Measurements from ENCODE around the gene SNED1. TPM values are rescaled to one million over a fixed set of nuclear protein-coding genes. Genes with fewer than 3 reads are reported as not detected.

The SNED1 gene
- total and polyA plus RNA-seq, 2 donors (not counting 1 experiment from before 2014, with no cell fraction given): 27.2 to 39.5 TPM

- H3K27me3 ChIP-seq (ENCODE audit: control insufficient read depth, insufficient read depth, low read length): no peaks in the 10 kb centered on the region
- no peaks in the 10 kb centered on the region for H3K9me3 ChIP-seq (ENCODE audit: control insufficient read depth, insufficient read depth, low read depth, low read length)
- no peak overlapping the region for H2AFZ ChIP-seq (ENCODE audit: low read length)
- peaks cover 8% of the 10 kb centered on the region for H3K4me1 ChIP-seq (ENCODE audit: control insufficient read depth, extremely low read depth, insufficient read depth, low read length)
- H3K36me3 ChIP-seq (ENCODE audit: control insufficient read depth, insufficient read depth, low read length): no peaks in the 10 kb centered on the region
- H4K20me1 ChIP-seq (ENCODE audit: control insufficient read depth, extremely low read depth, insufficient read depth, low read length): no peaks in the 10 kb centered on the region
- no peak overlapping the region for H3K4me3 ChIP-seq (replicated peaks in 1 of 4; ENCODE audit: control extremely low read depth in 1 of 4, insufficient read depth in 1 of 4, low read depth in 3 of 4, low read length in 4 of 4)
- H3K27ac ChIP-seq (ENCODE audit: insufficient read depth, low read length): no peak overlapping the region
- TF ChIP-seq EZH2 (IDR thresholded peaks at IDR 0.05; ENCODE audit: low read length, missing control alignments) (no peak), CTCF (conservative IDR thresholded peaks at IDR 0.05 in 1 of 2, IDR thresholded peaks at IDR 0.05 in 1 of 2; ENCODE audit: low read depth in 1 of 2, low read length in 2 of 2) (no peak)
- H3K9ac ChIP-seq (ENCODE audit: insufficient read depth, low read length): no peak overlapping the region
- no peaks in the 10 kb centered on the region for H3K79me2 ChIP-seq (ENCODE audit: control insufficient read depth, insufficient read depth, low read length)
- H3K4me2 ChIP-seq (ENCODE audit: extremely low read depth, insufficient read depth, low read length): no peak overlapping the region
- DNase-seq (ENCODE audit: low read depth in 2 of 2): no peak
Measured at GRCh38 chr2:240966457-240966905, 31.9 kb upstream of the SNED1 start.

GRCh38 chr2:240966906-240967680, 31.3 kb upstream of the SNED1 start:
- no peaks in the 10 kb centered on the region for H3K9me3 ChIP-seq (ENCODE audit: control insufficient read depth, insufficient read depth, low read depth, low read length)
- no peak overlapping the region for H3K4me3 ChIP-seq (replicated peaks in 1 of 4; ENCODE audit: control extremely low read depth in 1 of 4, insufficient read depth in 1 of 4, low read depth in 3 of 4, low read length in 4 of 4)
- no peaks in the 10 kb centered on the region for H3K27me3 ChIP-seq (ENCODE audit: control insufficient read depth, insufficient read depth, low read length)
- no peak overlapping the region for H2AFZ ChIP-seq (ENCODE audit: low read length)
- no peaks in the 10 kb centered on the region for H3K36me3 ChIP-seq (ENCODE audit: control insufficient read depth, insufficient read depth, low read length)
- H3K27ac ChIP-seq (ENCODE audit: insufficient read depth, low read length): no peak overlapping the region
- H3K9ac ChIP-seq (ENCODE audit: insufficient read depth, low read length): no peak overlapping the region
- no peaks in the 10 kb centered on the region for H3K79me2 ChIP-seq (ENCODE audit: control insufficient read depth, insufficient read depth, low read length)
- H3K4me2 ChIP-seq (ENCODE audit: extremely low read depth, insufficient read depth, low read length): no peak overlapping the region
- no peak for DNase-seq (ENCODE audit: low read depth in 2 of 2)
- H4K20me1 ChIP-seq (ENCODE audit: control insufficient read depth, extremely low read depth, insufficient read depth, low read length): no peaks in the 10 kb centered on the region
- H3K4me1 ChIP-seq (ENCODE audit: control insufficient read depth, extremely low read depth, insufficient read depth, low read length): peaks cover 3% of the 10 kb centered on the region
- TF ChIP-seq CTCF (conservative IDR thresholded peaks at IDR 0.05 in 1 of 2, IDR thresholded peaks at IDR 0.05 in 1 of 2; ENCODE audit: low read depth in 1 of 2, low read length in 2 of 2): no peak
- no peak for TF ChIP-seq EZH2 (IDR thresholded peaks at IDR 0.05; ENCODE audit: low read length, missing control alignments)

- TF ChIP-seq EZH2 (IDR thresholded peaks at IDR 0.05; ENCODE audit: low read length, missing control alignments): no peak
- no peak for TF ChIP-seq CTCF (conservative IDR thresholded peaks at IDR 0.05 in 1 of 2, IDR thresholded peaks at IDR 0.05 in 1 of 2; ENCODE audit: low read depth in 1 of 2, low read length in 2 of 2)
- no peaks in the 10 kb centered on the region for H3K79me2 ChIP-seq (ENCODE audit: control insufficient read depth, insufficient read depth, low read length)
- no peak overlapping the region for H3K9ac ChIP-seq (ENCODE audit: insufficient read depth, low read length)
- no peak overlapping the region for H2AFZ ChIP-seq (ENCODE audit: low read length)
- no peaks in the 10 kb centered on the region for H3K9me3 ChIP-seq (ENCODE audit: control insufficient read depth, insufficient read depth, low read depth, low read length)
- no peaks in the 10 kb centered on the region for H4K20me1 ChIP-seq (ENCODE audit: control insufficient read depth, extremely low read depth, insufficient read depth, low read length)
- H3K4me3 ChIP-seq (replicated peaks in 1 of 4; ENCODE audit: control extremely low read depth in 1 of 4, insufficient read depth in 1 of 4, low read depth in 3 of 4, low read length in 4 of 4): no peak overlapping the region
- no peaks in the 10 kb centered on the region for H3K36me3 ChIP-seq (ENCODE audit: control insufficient read depth, insufficient read depth, low read length)
- H3K27me3 ChIP-seq (ENCODE audit: control insufficient read depth, insufficient read depth, low read length): no peaks in the 10 kb centered on the region
- no peak overlapping the region for H3K4me2 ChIP-seq (ENCODE audit: extremely low read depth, insufficient read depth, low read length)
- H3K4me1 ChIP-seq (ENCODE audit: control insufficient read depth, extremely low read depth, insufficient read depth, low read length): peaks cover 2% of the 10 kb centered on the region
- no peak for DNase-seq (ENCODE audit: low read depth in 2 of 2)
- H3K27ac ChIP-seq (ENCODE audit: insufficient read depth, low read length): no peak overlapping the region
Measured at GRCh38 chr2:240967681-240968621, 30.5 kb upstream of the SNED1 start.
